GM21529 (cell line): Measurements from ENCODE around the gene MBL2.

ENCODE experiments used
- ATAC-seq: cut with Tn5 transposase; IDR thresholded peaks from one replicate; pipeline ENCODE4 v1.9.1; 2021; ENCODE audit not compliant: unreplicated experiment

Gene MBL2

GRCh38 chr10:52774182-52774581, 1.6 kb upstream of the MBL2 start:
- ATAC-seq, result no peak

DNA sequence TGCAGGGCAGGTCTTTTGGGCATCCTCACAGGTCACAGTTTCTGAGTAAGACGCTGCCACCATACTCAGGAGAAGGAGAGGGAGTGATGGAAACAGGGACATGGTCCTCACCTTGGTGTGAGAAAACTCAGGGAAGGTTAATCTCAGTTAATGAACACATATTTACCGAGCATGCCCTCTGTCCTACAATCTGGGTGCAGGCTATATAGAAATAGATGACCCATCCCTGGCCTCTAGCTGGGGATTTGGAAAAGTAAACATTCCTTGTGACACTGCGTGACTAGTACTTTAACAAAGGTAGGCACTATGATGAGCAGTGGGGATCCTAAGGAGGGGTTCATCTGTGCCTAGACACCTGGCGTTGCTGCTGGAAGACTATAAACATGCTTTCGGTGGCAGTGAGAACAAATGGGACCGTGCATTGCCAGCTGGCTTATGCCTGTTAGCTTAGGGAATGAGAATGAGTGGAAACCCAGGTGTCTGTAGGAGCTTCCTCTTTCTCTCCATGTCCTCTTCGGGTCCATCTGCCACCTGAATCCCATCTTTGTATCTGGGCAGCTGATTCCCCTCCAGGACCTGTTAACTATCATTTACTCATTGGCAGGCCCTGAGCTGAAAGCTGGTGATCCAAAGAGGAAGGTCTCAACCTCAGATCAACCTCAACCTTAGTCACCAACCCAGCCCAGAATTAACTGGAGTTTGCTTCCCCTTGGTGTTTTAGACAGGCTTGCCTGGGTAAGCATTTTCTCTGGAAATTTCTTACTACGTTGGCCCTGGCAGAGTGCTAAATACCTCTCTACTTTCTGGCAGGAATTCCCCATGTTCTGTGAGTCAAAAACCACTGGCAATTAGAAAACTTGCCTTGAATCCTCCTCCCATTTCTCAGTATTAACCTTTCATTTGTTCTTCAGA, 794 bp downstream of the MBL2 start:
- no peak for ATAC-seq

GRCh38 chr10:52770904-52771303, 1.7 kb downstream of the MBL2 start:
- ATAC-seq, result no peak

DNA sequence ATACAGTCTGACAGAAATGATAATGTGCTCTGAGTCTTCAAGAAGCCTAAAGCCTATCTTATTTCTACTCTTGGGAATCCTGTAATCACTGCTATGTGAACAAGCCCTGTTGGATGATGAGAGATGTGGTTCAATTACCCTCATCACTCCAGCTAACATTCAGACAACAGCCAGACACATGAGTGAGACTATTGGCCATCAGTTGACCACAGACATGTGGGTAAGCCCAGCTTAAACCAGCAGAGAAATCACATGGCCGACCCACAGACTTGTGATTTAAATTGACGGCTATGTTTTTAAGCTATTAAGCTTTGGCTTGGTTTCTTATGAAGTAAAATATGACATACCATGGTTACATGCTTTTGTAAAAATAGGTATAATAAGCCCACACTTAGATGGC, 2.6 kb downstream of the MBL2 start:
- ATAC-seq, result no peak

- no peak for ATAC-seq
These were observed 4.5 kb downstream of the MBL2 start for GRCh38 chr10:52768001-52768532.

- no peak for ATAC-seq
These were observed 10.5 kb downstream of the MBL2 start for GRCh38 chr10:52762088-52762487.

GRCh38 chr10:52759154-52759553, 13.4 kb downstream of the MBL2 start:
- ATAC-seq, result no peak

DNA sequence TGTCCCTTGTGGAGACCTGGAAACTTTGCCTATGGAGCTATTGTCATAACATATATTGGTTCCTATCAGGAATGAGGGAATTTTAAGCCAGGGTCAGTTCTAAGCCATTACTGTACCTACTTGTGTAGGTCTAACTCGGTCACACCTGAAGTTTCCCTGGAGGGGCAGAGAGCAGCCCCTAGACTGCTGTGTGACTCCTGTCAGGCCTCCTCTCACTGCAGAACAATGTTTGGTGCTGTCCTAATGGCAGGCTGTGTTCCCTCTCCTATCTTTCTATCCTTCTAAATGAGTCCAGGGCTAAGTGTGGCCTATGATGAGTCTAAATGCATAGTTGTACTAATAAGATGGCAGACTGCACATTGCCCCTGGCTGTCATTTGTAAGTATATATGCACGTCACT, 14.2 kb downstream of the MBL2 start:
- ATAC-seq, result no peak

DNA sequence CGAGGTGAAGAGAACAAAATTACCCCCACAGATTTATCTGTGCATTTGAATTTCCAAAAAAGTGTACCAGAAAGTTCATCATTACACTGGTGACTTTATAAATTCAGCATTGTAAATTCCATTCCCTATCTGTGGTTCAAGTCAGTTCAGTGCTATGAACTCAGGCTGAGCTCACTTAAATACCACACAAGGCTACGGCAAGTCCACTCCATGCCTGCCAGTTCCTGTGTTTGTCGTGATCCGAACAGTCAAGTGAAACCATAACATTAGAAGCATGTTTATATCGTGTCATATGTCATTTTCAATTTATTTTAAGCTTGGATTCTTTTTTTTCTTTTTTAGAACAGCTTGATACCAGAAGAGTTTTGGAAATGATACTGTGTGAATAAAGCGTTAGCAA, 14.8 kb downstream of the MBL2 start:
- ATAC-seq, result no peak

DNA sequence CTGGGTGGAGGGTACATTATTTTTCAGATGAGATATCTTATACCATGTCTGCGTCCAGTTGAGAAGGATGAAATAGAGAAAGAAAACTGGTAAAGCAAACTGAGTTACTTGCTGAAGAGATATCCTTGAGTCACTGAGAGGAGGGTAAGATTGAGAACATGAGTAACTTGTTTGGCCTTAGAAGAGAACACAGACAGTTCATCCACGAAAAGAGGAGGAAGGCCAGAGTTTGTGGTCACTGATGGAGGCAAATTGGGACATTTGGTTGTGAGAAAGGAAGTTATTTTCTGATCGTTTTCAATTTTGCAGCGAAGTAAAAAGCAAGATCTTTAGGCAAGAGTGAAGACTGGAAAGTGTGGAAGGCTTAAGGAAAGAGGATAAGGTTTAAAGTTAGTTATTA, 15.6 kb downstream of the MBL2 start:
- no peak for ATAC-seq

DNA sequence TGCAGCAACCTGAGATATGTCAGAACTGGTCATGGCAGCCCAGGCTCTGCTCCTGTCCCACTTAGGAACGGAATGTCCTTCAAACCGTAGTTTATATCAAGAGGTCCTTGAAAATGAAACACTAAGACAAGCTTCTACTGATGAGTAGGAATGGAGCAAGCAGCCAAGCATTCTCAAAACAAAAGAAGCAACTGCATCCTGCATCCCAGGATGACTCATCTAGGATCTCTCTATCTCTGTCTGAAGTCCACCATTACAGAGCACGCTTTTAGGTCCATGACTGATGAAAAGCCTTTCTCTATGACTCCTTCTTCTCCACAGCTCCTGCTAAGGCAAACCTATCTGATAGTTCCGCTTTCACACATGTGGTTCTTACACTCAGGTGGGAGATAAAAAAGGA, 16.3 kb downstream of the MBL2 start:
- no peak for ATAC-seq

DNA sequence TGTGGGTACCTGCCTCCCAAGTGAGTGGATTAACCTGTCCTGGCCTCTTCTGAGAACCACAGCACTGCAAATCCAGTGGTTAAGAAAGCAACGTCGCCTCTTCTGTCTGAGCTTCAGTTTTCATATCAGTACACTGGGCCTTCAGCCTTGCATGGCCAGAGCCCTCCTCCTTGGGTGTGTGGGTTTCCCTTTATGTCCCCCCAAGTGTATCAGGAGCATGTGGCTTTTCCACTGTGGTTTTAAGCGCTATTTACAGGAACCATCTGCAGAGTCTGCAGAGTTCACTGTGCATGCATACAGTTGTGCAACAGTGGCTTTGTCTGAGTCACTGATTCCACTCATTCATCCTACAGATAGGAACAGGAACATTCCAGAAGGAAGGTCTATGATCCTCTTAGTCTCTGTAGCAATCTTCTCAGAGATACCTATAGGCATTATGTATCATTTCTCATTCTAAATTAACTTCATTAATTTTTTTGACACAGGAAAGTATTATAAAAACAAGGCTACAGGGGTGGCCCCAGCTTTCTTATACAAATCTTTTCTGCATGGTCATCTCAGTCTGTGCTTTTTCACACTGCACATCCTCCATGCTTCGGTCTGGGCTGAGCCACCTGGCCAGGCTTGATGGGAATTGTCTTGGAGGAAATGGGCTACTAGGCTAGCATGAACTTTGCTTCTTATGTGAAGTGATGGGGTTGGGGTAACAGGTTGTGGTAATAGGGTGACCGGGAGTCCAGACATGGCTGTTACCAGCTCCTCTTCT, 17.1 kb downstream of the MBL2 start:
- no peak for ATAC-seq

DNA sequence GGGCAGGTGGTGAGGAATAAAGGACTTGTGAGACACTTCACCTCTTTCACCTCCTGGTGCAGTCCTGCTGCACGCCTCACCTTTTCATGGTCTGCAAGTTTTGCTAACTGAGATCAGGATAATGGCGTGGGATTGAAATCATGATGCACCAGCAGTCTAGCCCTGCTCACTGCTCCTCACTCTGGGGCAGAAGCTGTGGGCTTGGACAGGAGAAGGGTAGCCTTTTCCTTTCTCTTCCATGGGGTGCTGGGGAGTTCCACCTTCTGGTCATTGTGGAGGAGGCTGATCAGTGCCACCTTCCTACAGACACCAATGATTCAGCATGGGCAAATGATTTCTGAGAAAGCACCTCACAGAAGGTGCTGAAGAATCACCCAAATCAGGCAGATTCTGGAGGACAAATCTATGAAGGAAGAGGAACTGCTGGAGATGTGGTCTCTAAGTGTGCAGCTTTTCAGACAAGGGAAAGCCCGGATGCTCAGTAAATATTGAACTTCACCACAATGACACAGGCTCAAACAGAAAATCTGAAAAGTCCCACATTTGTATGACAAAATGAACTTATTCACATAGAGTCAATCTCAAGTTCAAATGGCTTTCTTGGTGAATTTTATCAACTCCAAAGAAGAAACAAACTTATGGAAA, 19.7 kb downstream of the MBL2 start:
- ATAC-seq, result no peak

- ATAC-seq, result no peak
These were observed 20.3 kb downstream of the MBL2 start for GRCh38 chr10:52752261-52752660.

GRCh38 chr10:52751337-52751736, 21.2 kb downstream of the MBL2 start:
- ATAC-seq, result no peak

DNA sequence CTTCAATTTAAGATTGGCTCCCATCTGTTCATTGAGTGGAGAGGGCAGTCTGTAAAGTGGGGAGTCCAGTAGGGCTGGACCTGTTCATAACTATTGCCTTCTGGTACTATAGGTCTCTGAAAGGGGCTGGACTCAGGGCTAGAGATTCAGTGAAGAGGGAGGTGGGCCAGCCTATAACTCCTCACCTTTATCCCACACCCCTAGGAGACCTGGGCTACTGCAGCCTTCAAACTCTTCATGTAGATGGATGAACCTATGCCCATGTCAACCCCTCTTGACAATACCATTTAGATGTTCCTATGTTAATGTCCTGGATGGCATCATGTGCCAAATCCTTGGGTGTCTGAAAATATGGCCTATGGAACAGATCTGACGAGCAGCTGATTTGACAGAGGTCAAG, 22.0 kb downstream of the MBL2 start:
- no peak for ATAC-seq

GRCh38 chr10:52747694-52748093, 24.9 kb downstream of the MBL2 start:
- ATAC-seq, result no peak

GRCh38 chr10:52746169-52746568, 26.4 kb downstream of the MBL2 start:
- no peak for ATAC-seq

GRCh38 chr10:52744057-52744805, 28.4 kb downstream of the MBL2 start:
- no peak for ATAC-seq

DNA sequence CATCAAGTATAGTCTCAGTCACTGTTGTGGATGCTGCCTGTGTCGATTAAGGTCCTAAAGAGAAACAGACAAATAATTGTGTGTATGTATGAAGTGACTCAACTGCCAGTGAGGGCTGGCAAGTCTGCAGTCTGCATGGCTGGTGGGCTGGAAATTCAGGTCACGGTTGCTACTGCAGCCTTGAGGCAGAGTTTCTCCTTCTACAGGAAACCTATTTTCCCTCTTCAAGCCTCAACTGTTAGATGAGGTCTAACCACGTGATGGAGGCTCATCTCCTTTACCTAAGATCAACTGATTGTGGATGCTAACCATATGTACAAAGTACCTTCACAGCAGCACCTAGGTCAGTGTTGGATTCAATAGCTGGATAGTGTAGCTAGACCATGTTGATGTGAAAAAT, 29.9 kb downstream of the MBL2 start:
- ATAC-seq, result no peak

DNA sequence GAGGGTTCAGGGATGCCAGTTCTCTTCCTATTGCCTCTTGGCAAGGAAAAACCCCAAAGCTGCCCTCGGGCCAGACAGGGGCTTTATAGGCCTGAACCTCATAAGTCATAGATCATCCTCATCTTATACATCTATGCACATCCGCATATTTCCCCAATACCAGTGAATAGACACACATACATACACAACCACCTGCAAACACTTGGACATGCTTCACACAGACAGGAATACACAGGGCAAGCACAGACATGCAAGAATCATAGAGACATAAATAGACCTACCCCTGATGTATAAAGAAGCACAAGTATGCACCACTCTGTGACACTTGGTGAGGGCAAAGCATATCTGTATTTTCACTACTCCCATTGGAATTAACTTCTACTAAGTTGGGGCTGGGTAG, 30.7 kb downstream of the MBL2 start:
- ATAC-seq, result no peak
